GM18519 (cell line): ENCODE measurements around the gene ARHGAP24.
A peak's percentile ranks its signal among the peaks of the same experiment; 100 is the strongest.
"Not testable (repeated sequence)": the region's sequence is repeated elsewhere in the genome, so short reads cannot be mapped to it uniquely, and the experiment has no call there.

ENCODE experiments used
- ATAC-seq: cut with Tn5 transposase; IDR thresholded peaks from one replicate; pipeline ENCODE4 v1.9.1; 2021; ENCODE audit warnings: mild to moderate bottlenecking, moderate library complexity; ENCODE audit not compliant: unreplicated experiment, low FRiP score

ARHGAP24 gene

DNA sequence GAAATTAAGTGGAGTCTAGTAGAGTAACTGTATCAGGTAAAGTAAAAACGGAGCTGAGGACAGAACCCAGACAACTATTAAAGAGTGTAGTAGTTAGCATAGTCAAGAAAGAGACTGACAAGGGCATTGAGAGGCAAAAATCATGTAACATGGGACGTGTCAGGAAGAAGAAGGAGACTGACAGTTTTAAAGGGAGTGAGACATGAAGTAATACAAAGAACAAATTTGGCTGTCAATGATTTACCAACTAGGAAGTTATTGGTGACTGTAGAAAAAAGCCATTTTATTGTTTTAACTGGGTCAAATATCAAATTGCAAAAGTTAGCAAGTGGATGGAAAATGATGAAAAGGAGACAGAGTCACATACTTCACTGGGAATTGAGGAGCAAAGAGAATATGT is 462.6 kb downstream of the ARHGAP24 start:
- ATAC-seq, result no peak

DNA sequence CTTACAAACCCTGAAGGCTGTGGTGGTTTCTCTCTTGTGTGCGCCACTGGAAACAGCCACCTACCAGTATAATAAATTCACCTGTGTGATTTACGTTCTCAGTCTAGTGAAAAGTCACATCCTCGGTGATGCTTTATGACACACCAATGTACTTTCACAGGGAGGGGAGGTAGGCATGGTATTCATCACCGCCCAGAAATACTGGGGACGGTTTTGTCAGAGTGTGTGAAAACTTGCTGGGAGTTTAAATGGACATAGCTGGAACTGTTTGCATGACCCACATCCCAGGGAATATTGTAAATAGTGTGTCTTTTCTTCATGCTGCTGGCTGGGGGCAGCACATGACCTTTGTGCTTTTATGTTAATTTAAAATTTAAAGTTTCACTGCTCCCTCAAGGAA is 463.1 kb downstream of the ARHGAP24 start:
- ATAC-seq, result no peak

DNA sequence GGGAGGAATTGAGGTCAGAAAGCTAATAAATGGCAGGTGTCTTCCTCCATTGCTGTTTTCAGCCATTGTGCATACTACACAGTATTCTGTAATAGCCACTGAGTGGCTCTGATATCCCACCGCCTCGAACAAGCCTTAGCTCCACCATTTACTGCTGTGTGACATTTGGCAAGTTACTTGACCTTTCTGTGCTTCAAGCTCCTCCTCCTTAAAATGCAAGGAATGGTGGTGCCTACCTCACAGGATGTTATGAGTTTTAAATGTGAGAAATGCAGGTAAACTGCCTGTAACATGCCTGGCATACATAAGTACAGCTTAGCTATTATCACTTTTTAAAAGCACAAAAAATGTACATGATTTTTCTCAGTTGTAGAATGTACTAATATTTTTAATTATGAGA is 464.0 kb downstream of the ARHGAP24 start:
- ATAC-seq, result no peak

DNA sequence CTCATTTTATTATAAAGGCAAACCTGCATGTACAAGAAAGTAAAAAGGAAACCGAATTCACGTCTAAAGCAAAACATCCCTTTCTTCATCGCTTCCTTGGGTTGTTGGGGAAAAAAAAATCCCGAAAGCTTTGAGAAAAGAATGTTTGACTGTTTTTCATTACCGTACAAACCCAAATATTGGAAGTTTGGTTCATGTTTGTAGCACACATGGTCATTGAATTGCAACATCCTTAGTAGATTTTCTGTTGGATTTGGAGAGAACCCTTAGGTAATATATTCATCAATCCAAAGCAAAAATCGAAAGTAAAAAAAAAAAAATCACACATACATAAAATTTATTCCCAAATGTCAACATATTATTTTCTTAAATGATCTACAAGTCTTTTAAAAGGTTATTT is 464.6 kb downstream of the ARHGAP24 start:
- ATAC-seq, result no peak

DNA sequence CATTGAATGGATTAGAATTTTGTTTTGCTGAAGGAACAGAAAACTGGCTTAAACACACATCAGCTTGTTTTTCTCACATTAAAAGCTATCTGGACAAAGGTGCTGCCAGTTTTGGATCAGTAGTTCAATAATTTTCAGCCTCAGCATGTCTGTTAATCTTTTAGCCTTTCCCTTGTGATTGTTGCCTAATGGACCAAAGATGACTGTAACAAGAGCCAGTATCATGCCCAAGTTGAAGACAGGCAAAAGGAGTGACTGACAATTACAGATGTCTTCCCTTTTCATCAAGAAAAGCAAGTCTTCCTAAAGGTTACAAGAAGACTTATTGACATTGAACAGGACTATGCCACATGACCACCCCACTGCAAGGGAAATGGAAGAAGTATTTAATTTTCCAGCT is 465.2 kb downstream of the ARHGAP24 start:
- no peak for ATAC-seq

DNA sequence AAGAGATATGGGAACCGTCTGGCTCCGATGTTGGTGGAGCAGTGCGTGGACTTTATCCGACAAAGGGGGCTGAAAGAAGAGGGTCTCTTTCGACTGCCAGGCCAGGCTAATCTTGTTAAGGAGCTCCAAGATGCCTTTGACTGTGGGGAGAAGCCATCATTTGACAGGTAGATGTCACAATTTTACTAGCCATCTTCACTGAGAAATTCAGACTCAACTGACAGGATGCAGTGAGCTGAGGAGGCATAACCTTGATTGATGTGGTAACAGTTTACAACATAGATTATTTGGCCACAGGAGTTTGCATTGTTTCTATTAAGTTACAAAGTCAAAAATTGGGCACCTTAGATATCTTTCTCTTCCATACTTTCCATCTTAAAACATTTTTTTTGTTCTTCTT is 467.2 kb downstream of the ARHGAP24 start:
- no peak for ATAC-seq

DNA sequence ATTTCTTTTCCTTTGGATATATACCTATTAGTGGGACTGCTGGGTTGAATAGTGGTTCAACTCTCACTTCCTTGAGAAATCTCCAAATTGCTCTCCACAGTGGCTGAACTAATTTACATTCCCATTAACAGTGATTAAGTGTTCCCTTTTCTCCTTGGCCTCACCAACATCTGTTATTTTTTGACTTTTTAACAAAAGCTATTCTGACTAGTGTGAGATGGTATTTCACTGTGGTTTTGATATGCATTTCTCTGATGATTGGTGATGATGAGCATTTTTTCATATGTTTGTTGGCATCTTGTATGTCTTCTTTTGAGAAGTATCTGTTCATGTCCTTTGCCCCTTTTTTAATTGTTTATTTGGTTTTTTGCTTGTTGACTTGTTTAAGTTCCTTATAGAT is 471.9 kb downstream of the ARHGAP24 start:
- ATAC-seq, result no peak

DNA sequence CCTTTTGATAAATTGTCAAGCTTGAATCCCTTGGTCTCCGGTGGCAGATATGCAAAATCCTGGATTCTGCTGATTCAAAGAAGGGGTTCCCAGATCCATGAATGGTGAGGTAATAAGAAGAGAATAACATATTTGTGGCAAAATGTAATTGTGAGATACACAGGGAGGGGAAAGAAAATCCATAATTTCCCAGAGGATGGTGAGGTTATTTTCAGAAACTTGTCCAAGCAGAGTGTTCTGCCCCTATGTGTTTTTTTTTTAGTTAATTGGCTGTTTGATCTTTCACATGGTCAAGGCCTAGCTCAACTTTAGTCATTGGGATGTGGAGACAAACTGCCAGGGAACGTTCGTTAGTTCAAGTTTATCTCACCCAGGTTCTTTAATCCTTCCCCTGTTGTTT is 476.1 kb downstream of the ARHGAP24 start:
- ATAC-seq, result no peak

DNA sequence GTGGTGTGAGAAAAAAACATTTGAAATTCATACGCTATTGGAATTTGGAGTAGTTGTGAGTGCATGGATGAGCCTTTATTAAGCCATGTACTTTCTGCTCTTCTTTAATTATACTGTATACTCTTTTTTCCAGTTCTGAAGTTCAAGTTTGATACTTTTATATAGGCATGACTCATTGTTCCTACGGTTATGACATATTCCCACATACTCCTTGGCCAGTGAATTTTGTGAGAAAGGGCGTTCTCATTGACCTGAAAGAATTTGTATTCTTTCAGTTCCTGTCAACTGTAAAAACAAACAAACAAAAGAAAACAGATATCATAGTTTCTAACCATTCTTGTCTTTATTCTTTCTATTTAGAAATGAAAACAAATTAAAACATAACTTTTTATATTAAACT is 477.6 kb downstream of the ARHGAP24 start:
- no peak for ATAC-seq

DNA sequence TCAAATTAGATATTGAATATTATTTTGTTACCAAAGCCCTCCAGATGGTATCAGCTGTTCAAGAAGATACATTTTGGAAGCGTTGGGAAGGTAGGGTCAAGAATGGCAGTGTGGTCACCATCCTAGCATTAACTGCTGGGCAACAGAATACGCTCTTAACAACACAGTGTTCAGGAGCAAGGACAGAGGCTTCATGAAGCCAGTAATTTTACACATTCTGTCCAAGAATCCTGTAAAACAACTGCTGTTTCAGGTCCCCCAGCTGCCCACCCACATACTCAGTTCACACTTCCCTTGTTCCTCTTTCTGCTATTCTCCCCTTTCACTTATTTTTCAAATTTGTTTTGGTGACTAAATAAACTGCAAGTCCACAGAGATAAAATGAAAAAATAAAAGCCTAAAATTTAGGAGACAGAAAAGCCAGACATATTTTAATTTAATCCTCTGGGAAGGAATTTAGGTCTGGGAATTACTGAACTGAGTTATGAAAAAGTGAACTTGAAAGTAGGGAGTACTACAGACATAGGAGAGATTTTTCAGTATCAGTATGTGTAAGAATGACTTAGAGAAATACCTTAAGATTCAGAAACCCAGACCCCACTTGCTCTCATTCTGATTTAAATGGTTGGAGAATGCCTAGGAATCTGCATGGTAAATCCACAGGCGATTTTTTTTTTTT is 478.2 kb downstream of the ARHGAP24 start:
- ATAC-seq, result no peak

DNA sequence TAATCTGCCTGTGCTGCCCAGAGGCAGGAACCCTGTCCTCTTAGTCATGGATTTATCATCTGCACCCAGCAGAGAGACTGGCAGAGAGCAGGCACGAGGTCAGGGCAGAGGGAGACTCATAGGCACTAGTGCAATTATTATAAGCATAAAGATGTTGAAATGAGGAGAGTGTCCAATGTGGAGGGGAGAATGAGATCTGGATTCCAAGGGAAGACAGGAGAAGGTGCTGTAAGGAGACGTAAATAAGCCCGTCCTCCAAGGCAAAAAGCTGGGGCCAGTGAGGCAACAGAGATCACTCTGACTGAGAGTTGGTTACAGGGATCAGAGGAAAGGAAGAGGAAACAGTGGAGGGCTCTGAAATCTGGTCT is 478.7 kb downstream of the ARHGAP24 start:
- no peak for ATAC-seq

DNA sequence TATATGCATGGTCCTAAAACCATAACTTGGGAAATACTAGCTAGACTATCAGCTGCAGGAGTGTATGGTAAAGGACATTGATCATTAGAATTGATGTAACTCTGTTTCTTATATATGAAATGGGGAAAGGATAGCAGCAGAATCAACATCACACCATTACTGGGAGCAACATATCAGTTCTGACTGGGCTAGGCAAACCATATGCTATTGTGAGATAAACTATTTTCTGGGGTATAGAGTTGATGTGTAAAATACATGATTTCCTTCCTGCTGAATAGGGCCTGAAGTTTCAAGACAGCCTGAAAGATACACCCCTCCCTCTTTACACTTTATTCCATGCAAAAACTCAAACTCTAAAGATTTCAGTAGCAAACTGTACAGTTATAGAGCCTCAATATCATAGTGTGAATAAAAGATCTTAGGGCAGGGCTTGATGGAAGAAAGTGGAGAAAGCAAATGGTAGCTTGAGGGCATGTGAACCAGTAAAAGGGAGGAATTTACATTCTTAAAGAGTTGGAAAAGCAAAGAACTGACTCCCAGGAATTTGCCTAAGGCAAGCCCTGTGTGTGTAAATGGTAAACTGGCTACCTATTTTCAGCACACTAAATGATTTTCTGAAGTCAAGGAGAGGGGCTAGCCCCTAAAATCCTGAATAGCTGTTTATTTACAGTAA is 480.8 kb downstream of the ARHGAP24 start:
- no peak for ATAC-seq

DNA sequence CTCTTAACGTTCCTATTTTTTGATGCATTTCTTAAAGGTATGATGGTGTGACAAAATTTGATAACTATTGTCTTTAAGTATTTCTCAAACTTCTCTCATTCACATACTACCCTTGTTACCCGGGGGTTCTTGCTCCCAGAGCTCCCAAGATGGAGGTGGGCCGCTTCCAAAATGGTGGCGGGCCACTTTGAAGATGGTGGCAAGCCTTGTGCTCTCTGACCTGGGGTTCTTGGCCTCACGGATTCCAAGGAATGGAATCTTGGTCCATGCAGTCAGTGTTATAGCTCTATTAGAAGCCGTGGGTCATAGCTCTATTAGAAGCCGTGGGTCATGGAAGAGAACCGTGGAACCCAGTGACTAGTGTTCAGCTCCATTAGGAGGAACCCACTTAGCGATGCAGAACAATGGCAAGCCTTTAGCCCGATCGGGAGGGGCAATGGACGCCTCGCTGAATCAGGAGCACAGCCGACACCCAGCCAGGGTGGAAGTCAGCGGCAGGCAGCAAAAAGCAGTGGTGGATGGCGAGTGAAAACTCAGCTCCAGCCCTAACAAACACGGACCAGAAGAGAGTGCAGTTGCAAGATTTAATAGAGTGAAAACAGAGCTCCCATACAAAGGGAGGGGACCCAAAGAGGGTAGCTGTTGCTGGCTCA is 481.5 kb downstream of the ARHGAP24 start:
- no peak for ATAC-seq

DNA sequence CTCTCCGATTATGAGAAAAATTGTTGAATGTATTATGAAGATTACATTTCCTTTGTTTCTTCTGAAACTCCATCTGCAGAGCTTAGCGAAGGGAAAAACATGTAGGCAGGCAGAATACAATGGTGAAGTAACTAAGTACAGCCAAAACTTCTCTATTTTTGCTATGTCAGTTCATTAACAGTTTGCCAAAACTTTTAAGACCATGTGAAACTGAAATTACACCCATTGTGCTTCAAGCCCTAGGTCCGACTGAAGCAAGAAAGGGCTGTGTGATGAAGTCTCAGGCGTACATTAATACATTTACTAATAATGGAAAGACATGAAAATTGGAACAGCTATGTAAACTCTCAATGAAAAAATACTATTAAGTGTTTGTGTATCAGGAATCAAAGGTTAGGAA is 486.9 kb downstream of the ARHGAP24 start:
- ATAC-seq, result no peak

DNA sequence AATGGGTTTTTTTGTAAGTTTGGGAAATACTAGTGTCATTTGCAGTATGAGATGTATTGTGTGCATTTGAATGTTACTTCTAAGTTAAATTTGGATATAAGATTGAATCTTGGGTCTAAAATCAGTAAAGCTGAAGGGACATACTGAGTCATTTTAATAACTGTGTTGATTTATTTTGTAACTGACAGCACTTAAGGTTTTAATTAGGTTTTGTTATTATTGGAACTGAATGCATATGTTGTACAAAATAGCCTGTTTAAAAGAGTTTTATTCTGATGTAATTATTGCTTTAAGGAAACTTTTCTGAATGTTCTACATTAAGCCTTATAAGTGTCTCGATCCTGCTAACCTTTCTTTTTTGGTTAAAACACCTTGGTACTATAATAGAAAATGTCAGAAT is 488.3 kb downstream of the ARHGAP24 start:
- ATAC-seq, result no peak

DNA sequence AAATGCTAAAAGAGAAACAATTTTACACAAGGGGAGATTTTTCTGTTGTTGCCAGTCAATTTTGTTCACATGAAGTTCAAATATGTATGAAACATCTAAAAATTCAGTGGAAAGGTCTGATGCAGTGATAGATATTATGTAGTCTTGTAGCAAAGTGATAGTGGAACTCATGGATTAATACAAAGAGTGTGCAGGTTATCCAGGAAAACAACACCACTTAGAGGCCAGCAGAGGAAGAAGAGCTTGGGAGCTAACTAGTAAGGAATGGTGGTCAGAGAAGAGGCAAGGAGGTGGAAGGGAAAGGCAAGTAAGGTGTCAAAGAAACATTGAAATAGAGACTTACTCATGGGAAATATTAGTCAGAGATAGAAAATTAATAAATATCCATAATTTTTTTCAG is 489.3 kb downstream of the ARHGAP24 start:
- ATAC-seq, result no peak

DNA sequence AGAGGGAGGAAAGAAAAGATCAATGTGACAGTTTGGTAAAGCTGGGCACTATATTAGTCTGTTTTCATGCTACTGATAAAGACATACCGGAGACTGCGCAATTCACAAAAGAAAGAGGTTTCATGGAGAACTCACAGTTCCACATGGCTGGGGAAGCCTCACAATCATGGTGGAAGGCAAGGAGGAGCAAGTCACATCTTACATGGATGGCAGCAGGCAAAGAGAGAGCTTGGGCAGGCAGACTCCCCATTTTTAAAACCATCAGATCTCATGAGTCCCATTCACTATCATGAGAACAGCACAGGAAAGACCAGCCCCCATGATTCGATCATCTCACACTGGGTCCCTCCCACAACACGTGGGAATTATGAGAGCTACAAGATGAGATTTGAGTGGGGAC is 490.1 kb downstream of the ARHGAP24 start:
- ATAC-seq, result not testable (repeated sequence)

DNA sequence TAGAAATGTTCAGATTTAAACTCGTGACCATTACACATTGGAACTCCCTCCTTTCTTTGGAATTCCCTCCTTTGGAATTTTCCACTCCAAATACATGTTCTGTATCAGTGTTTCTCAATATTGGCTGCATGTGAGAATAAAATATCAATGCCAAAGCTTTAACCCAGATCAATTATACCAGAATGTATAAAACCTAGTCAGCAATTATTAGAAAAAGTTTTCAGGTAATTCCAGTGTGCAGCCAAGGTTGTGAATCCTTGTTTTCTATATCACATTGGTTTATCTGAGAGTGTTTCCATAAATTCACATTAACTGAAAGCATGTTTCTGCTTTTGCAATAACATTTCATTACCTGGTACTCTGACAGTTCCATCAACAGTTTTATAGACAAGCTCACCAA is 490.6 kb downstream of the ARHGAP24 start:
- ATAC-seq, result no peak

DNA sequence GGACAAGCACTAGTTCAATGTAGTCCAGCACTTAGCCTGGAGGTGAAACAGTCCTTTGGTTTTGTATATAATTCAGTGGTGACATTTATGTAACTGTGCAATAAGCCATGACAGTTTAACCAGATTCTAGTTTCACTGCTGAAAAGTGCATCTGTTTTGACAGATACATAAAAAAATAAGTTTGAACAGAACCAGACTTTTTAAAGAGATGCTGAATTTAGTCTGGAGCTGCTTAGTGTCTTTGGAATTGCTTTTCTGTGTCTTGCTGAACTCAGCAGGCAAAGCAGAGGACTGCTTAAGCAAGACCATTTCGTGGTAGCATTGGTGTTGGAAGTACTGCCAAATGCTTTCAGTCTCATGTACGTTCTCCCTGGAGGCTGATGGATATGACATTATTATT is 491.4 kb downstream of the ARHGAP24 start:
- ATAC-seq, result no peak

DNA sequence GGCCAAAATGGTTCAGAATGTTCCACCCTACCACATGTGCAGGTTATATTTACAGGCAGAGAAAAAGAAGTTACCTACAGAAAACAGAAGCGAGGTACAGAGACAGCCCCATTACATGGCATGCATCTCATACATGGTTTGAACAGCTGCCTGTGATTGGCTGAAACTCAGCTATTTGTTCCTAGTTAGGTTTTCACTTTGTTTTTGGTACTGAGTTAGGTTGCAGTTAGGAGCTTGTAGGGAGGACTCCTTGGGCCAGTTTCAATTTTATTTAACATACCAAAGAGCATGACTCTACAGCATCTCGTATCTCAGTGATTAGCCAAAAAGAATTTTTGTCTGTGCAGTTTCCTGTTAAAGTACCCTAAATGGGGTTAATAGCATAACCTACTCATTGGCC is 492.9 kb downstream of the ARHGAP24 start:
- ATAC-seq, result no peak

DNA sequence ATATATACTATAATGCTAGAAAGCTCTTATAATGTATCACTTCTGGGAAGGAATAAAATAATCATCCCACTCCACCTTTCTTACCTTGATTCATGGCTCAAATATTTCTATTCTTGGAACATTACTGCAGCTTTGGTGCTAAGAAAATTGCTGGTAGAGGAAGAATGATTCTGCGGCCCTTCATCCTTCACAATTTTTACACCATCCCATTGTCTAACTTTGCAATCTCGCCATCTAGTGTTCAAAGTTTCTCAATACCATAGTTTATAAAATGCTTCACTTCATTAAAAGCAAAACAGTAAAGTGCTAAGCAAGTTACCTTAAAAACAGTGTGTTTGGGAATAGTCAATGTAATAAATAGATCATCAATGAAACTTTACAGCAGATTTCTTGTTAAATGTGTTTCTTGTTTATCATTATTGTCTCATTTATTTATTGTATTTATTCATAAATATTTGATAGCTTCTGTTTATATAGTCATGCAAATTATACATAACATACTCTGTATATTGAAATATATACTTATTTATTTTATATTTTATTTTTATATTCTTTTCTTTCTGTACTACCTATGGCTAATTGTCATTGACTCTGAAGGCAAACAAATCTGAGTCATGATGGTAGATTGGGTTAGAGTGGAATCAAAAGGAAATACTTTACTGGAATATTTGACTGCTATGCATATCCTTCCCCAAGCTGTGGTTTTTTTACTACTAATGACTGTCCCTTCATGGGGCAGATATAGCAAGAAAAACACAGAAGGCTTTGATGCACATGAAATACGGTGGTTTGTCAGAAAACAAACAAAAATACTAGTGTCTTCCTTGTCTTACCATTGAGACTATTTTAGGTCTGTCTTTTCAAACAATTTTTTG is 494.2 kb downstream of the ARHGAP24 start:
- peak; percentile 67 for ATAC-seq
